NCI-H748 (cell line): ENCODE data around the gene SIPA1.

Experiments used
- DNase-seq: peaks from one replicate; lab custom pipeline; 2025; ENCODE audit not compliant: unreplicated experiment; lab: John Stamatoyannopoulos, UW

SIPA1 gene

GRCh38 chr11:65641297-65642013 lies 3.6 kb downstream of the SIPA1 start:
- no peak for DNase-seq

GRCh38 chr11:65642014-65642671 lies 4.2 kb downstream of the SIPA1 start:
- DNase-seq = no peak

GRCh38 chr11:65643971-65644370 lies 6.1 kb downstream of the SIPA1 start:
- DNase-seq = no peak

- DNase-seq = no peak
Measured at GRCh38 chr11:65644837-65645236, 6.9 kb downstream of the SIPA1 start.

GRCh38 chr11:65645710-65646109 lies 7.8 kb downstream of the SIPA1 start:
- DNase-seq = no peak

- DNase-seq = no peak
Measured at GRCh38 chr11:65646288-65646957, 8.5 kb downstream of the SIPA1 start.

GRCh38 chr11:65646958-65647701 lies 9.2 kb downstream of the SIPA1 start:
- peak; percentile 63 for DNase-seq

GRCh38 chr11:65648997-65649493 lies 11.1 kb downstream of the SIPA1 start:
- DNase-seq = no peak

GRCh38 chr11:65649656-65650546 lies 12.0 kb downstream of the SIPA1 start:
- no peak for DNase-seq

- no peak for DNase-seq
Measured at GRCh38 chr11:65650547-65651338, 12.8 kb downstream of the SIPA1 start.

- DNase-seq = no peak
Measured at GRCh38 chr11:65651339-65651588, 13.4 kb downstream of the SIPA1 start.

GRCh38 chr11:65651589-65652510 lies 13.9 kb downstream of the SIPA1 start:
- DNase-seq = peak; percentile 22

- peak; percentile 93 for DNase-seq
Measured at GRCh38 chr11:65652511-65653228, 14.8 kb downstream of the SIPA1 start.

GRCh38 chr11:65653229-65654225 lies 15.6 kb downstream of the SIPA1 start:
- no peak for DNase-seq

- no peak for DNase-seq
Measured at GRCh38 chr11:65654375-65655349, 16.8 kb downstream of the SIPA1 start.
